HepG2 (cell line): ENCODE results near the gene LMX1B. TPM values are rescaled to one million over a fixed set of nuclear protein-coding genes. Genes with fewer than 3 reads are reported as not detected.

ENCODE experiments used
- ATAC-seq: fragments of 200-7000 bp; cut with Tn5 transposase; 3 replicates; pipeline ENCODE4 v1.9.1; 2020; ENCODE audit warnings: mild to moderate bottlenecking, moderate library complexity
- BruUV-seq: library from RNA; stranded (reverse); fragments of 400-500 nt; replicated peaks from 2 replicates; lab custom pipeline; 2021; lab: Mats Ljungman, UMichigan
- CTCF ChIA-PET: fragments of 300-600 bp; formaldehyde crosslinking; extraction: SDS; loops from one replicate; lab custom pipeline; 2021; ENCODE audit warnings: low total read pairs, inconsistent platforms, low intra/inter-chr PET ratio; lab: Yijun Ruan, JAX
- POLR2A ChIA-PET: fragments of 350-600 bp; sonication (Branson Sonifier 250); formaldehyde crosslinking; loops from one replicate; lab custom pipeline; 2020; ENCODE audit warnings: antibody characterized with exemption, inconsistent platforms; lab: Yijun Ruan, JAX
- DNase-seq: peaks from one replicate; pipeline ENCODE4 v3.0.0-alpha.2; 2015; ENCODE audit warnings: low spot score
- FAIRE-seq: peaks from 3 replicates; lab custom pipeline; 2011; peaks lifted over from hg19 to GRCh38; lab: Jason Lieb, UNC
- H2AFZ ChIP-seq: one replicate; pipeline ENCODE4 v1.6.1; 2011; ENCODE audit warnings: low read length, inconsistent platforms
- H3K27ac ChIP-seq: fragments of 300-600 bp; 3 replicates; pipeline ENCODE4 v1.8.0; 2011; ENCODE audit warnings: mixed run types, mild to moderate bottlenecking, mixed read lengths, low read length, inconsistent platforms; ENCODE audit not compliant: insufficient read depth; ENCODE audit errors: extremely low read length
- H3K27me3 ChIP-seq, 2 experiments: fragments of 200-600 bp in 1 of 2; 2 replicates in 1 of 2; 3 replicates in 1 of 2; pipeline versions ENCODE4 v1.6.0 to v1.8.0; 2011; ENCODE audit warnings: low read length in 2 of 2, mild to moderate bottlenecking in 2 of 2, moderate library complexity in 2 of 2, inconsistent platforms in 1 of 2; ENCODE audit not compliant: insufficient read depth in 2 of 2, control insufficient read depth in 1 of 2
- H3K36me3 ChIP-seq, 2 experiments: fragments of 200-600 bp in 1 of 2; replicated peaks in 1 of 2; 2 replicates in 1 of 2; 3 replicates in 1 of 2; pipeline versions ENCODE4 v1.5.1 to v1.8.0; 2011; ENCODE audit warnings: low read length in 2 of 2, inconsistent platforms in 1 of 2; ENCODE audit not compliant: insufficient read depth in 2 of 2, control insufficient read depth in 1 of 2
- H3K4me1 ChIP-seq: 2 replicates; pipeline ENCODE4 v1.5.1; 2012; ENCODE audit warnings: low read length, inconsistent platforms; ENCODE audit not compliant: insufficient read depth
- H3K4me2 ChIP-seq: 2 replicates; pipeline ENCODE4 v1.6.0; 2011; ENCODE audit warnings: low read depth, low read length, inconsistent platforms
- H3K4me3 ChIP-seq, 3 experiments: fragments of 200-600 bp in 1 of 3; sonication (generic), shearing (Covaris generic) in 1 of 3; replicated peaks in 1 of 3; 2 replicates each; pipeline ENCODE4 v1.5.1; 2011 to 2016; ENCODE audit warnings: low read length in 3 of 3, inconsistent platforms in 2 of 3, low read depth in 2 of 3, mild to moderate bottlenecking in 2 of 3, control low read depth in 1 of 3, mixed read lengths in 1 of 3; ENCODE audit not compliant: insufficient read depth in 1 of 3
- H3K79me2 ChIP-seq: one replicate; pipeline ENCODE4 v1.6.1; 2011; ENCODE audit warnings: low read length, inconsistent platforms; ENCODE audit not compliant: insufficient read depth
- H3K9ac ChIP-seq: 2 replicates; pipeline ENCODE4 v1.6.0; 2011; ENCODE audit warnings: mild to moderate bottlenecking, low read depth, low read length, inconsistent platforms; ENCODE audit not compliant: insufficient read depth
- H3K9me3 ChIP-seq: 2 replicates; pipeline ENCODE4 v1.5.1; 2012; ENCODE audit warnings: mild to moderate bottlenecking, low read length
- H4K20me1 ChIP-seq: 2 replicates; pipeline ENCODE4 v1.6.0; 2011; ENCODE audit warnings: inconsistent platforms, mild to moderate bottlenecking, low read length, moderate library complexity; ENCODE audit not compliant: insufficient read depth
- KLF15 ChIP-seq: sonication (generic); formaldehyde crosslinking; IDR thresholded peaks from 2 replicates; pipeline ENCODE4 v1.8.1; 2023; ENCODE audit warnings: borderline replicate concordance, mild to moderate bottlenecking, inconsistent platforms, missing genetic modification reagents, mixed read lengths
- ZFP82 ChIP-seq: sonication (generic); formaldehyde crosslinking; IDR thresholded peaks from 2 replicates; pipeline ENCODE4 v1.5.1; 2020; ENCODE audit warnings: mild to moderate bottlenecking, missing genetic modification reagents, borderline replicate concordance
- ZNF24 ChIP-seq: fragments of 450-650 bp; IDR thresholded peaks from 2 replicates; pipeline ENCODE4 v1.6.1; 2017; ENCODE audit warnings: antibody characterized with exemption, mild to moderate bottlenecking
- ZNF263 ChIP-seq: sonication (generic); formaldehyde crosslinking; IDR thresholded peaks from 2 replicates; pipeline ENCODE4 v1.4.0; 2020; ENCODE audit warnings: missing genetic modification reagents
- ZNF318 ChIP-seq: sonication (generic); formaldehyde crosslinking; IDR thresholded peaks from 2 replicates; pipeline ENCODE4 v1.4.0; 2020; ENCODE audit warnings: mild to moderate bottlenecking, missing genetic modification reagents
- ZNF629 ChIP-seq: sonication (generic); formaldehyde crosslinking; conservative IDR thresholded peaks from 2 replicates; pipeline ENCODE4 v1.5.0; 2020; ENCODE audit warnings: missing genetic modification reagents
- ZNF879 ChIP-seq: sonication (generic); formaldehyde crosslinking; IDR thresholded peaks from 2 replicates; pipeline ENCODE4 v1.8.1; 2023; ENCODE audit warnings: missing genetic modification reagents
- WGBS: methylation state at CpG from one replicate; pipeline ENCODE4 v1.1.6; 2017; ENCODE audit warnings: low lambda C conversion rate; 5-methylcytosine and 5-hydroxymethylcytosine counted together
- in situ Hi-C: cut with HindIII; loops from 2 replicates; pipeline ENCODE4 v1.10.0; 2017; ENCODE audit warnings: low pct_unique_long_range_greater_than_20kb; ENCODE audit not compliant: extremely low pct_ligation_motif_present
- intact Hi-C: fragments of 100-400 bp; cut with micrococcal nuclease; formaldehyde crosslinking; loops from one replicate; pipeline ENCODE4 v1.10.0; 2022; ENCODE audit not compliant: unreplicated experiment
- polyA plus RNA-seq, 8 experiments: library from polyadenylated mRNA; depleted of rRNA in 3 of 8; stranded (reverse) in 7 of 8; unstranded in 1 of 8; fragments of >200 nt; fragmentation: Illumina TruSeq in 4 of 8; extraction: Trizol in 4 of 8; gene quantifications; 2 replicates each; pipeline versions ENCODE4 v1.2.1 to v1.2.3, GENCODE V29; 2011 to 2016; ENCODE audit warnings: low read depth in 4 of 8, missing spikeins in 1 of 8, mixed read lengths in 1 of 8; ENCODE audit not compliant: insufficient read depth in 1 of 8
- total RNA-seq, 5 experiments: library from RNA; depleted of rRNA; stranded (reverse); fragments of >200 nt; fragmentation: Illumina TruSeq; extraction: Trizol; gene quantifications; 2 replicates each; pipeline ENCODE4 v1.2.3, GENCODE V29; 2016; ENCODE audit warnings: low read depth in 1 of 5
- TF ChIP-seq, protein P1 (sequence below): sonication (generic); formaldehyde crosslinking; IDR thresholded peaks from 2 replicates; pipeline ENCODE4 v1.9.0; 2021; ENCODE audit warnings: missing genetic modification reagents, borderline replicate concordance

Gene LMX1B
- total and polyA plus RNA-seq, 2 of the 13 experiments (the other 11 are each of a cell fraction or from before 2014, with no cell fraction given), result not detected

- Histone ChIP-seq H3K27me3 (peaks cover 8 to 69% of the 10 kb centered on the region in 2 experiments; a peak in 3 of 5 replicates), H3K36me3 (no peaks in the 10 kb centered on the region), H3K4me1 (peaks cover 5% of the 10 kb centered on the region), H3K4me3 (no peak overlapping the region), H3K27ac (no peak overlapping the region)
- POLR2A ChIA-PET, result no interaction called here
- FAIRE-seq, result no peak
- TF ChIP-seq ZFP82 (CRISPR knock-in tag) (no peak), ZNF263 (CRISPR knock-in tag) (no peak), ZNF318 (CRISPR knock-in tag) (no peak), KLF15 (CRISPR knock-in tag) (no peak), ZNF879 (CRISPR knock-in tag) (no peak), ZNF24 (no peak), ZNF629 (CRISPR knock-in tag) (peak; percentile 62)
- TF ChIP-seq, protein P1, sequence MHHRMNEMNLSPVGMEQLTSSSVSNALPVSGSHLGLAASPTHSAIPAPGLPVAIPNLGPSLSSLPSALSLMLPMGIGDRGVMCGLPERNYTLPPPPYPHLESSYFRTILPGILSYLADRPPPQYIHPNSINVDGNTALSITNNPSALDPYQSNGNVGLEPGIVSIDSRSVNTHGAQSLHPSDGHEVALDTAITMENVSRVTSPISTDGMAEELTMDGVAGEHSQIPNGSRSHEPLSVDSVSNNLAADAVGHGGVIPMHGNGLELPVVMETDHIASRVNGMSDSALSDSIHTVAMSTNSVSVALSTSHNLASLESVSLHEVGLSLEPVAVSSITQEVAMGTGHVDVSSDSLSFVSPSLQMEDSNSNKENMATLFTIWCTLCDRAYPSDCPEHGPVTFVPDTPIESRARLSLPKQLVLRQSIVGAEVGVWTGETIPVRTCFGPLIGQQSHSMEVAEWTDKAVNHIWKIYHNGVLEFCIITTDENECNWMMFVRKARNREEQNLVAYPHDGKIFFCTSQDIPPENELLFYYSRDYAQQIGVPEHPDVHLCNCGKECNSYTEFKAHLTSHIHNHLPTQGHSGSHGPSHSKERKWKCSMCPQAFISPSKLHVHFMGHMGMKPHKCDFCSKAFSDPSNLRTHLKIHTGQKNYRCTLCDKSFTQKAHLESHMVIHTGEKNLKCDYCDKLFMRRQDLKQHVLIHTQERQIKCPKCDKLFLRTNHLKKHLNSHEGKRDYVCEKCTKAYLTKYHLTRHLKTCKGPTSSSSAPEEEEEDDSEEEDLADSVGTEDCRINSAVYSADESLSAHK, result no peak
- TF ChIP-seq, all 625 proteins: peak for 1
- intact Hi-C loops (no loop called here), in situ Hi-C loops (no loop called here)
- WGBS, result 24% methylated on average over 14 of the region's 14 CpGs
- Histone ChIP-seq H3K79me2 (no peaks in the 10 kb centered on the region), H3K9me3 (no peaks in the 10 kb centered on the region), H3K9ac (no peak overlapping the region), H2AFZ (no peak overlapping the region), H4K20me1 (0 out of 2 replicates have a peak, but pooled peaks cover 4% of the 10 kb centered on the region), H3K4me2 (no peak overlapping the region)
- CTCF ChIA-PET, result interaction anchor here (3.9 kb wide), 1 partner anchor 78 kb away, joined by 91 read pairs; no protein-coding TSS in a partner anchor
- no peak for ATAC-seq
- DNase-seq, result no peak
- no TSS peak for BruUV-seq
These were observed 89.5 kb downstream of the LMX1B start for GRCh38 chr9:126703002-126703865.
